Calu3 (cell line): Measurements from ENCODE around the gene PTP4A1. TPM values are rescaled to one million over a fixed set of nuclear protein-coding genes. Genes with fewer than 3 reads are reported as not detected.

Experiments used
- BruUV-seq: library from RNA; stranded (reverse); fragments of 400-500 nt; replicated peaks from 2 replicates; lab custom pipeline; 2021; lab: Mats Ljungman, UMichigan
- CTCF ChIA-PET: fragments of 300-600 bp; sonication (Branson Sonifier 250); formaldehyde crosslinking; loops from one replicate; lab custom pipeline; 2022; ENCODE audit warnings: antibody characterized with exemption; lab: Charles Lee
- DNase-seq: peaks from one replicate; pipeline ENCODE4 v3.0.0; 2022
- H3K27ac Mint-ChIP-seq: one replicate; pipeline ENCODE4 v1.8.0; 2022; ENCODE audit warnings: mixed read lengths; ENCODE audit not compliant: unreplicated experiment
- H3K27me3 Mint-ChIP-seq: one replicate; pipeline ENCODE4 v1.8.0; 2022; ENCODE audit warnings: mixed read lengths; ENCODE audit not compliant: unreplicated experiment
- H3K36me3 Mint-ChIP-seq: one replicate; pipeline ENCODE4 v1.8.0; 2022; ENCODE audit warnings: mild to moderate bottlenecking, moderate library complexity, mixed read lengths; ENCODE audit not compliant: insufficient read depth, unreplicated experiment
- H3K4me1 Mint-ChIP-seq: one replicate; pipeline ENCODE4 v1.8.0; 2022; ENCODE audit warnings: mild to moderate bottlenecking, low read depth, mixed read lengths; ENCODE audit not compliant: unreplicated experiment
- H3K4me3 Mint-ChIP-seq: one replicate; pipeline ENCODE4 v1.8.0; 2022; ENCODE audit warnings: mild to moderate bottlenecking, low read depth, moderate library complexity, mixed read lengths; ENCODE audit not compliant: unreplicated experiment
- H3K9me3 Mint-ChIP-seq: one replicate; pipeline ENCODE4 v1.8.0; 2022; ENCODE audit warnings: low read depth, mixed read lengths; ENCODE audit not compliant: unreplicated experiment
- intact Hi-C: fragments of 100-400 bp; cut with micrococcal nuclease; formaldehyde crosslinking; loops from one replicate; pipeline ENCODE4 v1.10.0; 2022; ENCODE audit not compliant: unreplicated experiment
- total RNA-seq: library from RNA; stranded (reverse); gene quantifications from 2 replicates; pipeline ENCODE4 v1.2.3, GENCODE V29; 2022
- TF ChIP-seq, protein P1 (sequence below): fragments of 200-600 bp; IDR thresholded peaks from one replicate; pipeline ENCODE4 v1.8.0; 2022; ENCODE audit warnings: antibody characterized with exemption; ENCODE audit not compliant: unreplicated experiment

PTP4A1 gene
- total RNA-seq, 1 experiment from 2014 or later = 97.3 TPM

DNA sequence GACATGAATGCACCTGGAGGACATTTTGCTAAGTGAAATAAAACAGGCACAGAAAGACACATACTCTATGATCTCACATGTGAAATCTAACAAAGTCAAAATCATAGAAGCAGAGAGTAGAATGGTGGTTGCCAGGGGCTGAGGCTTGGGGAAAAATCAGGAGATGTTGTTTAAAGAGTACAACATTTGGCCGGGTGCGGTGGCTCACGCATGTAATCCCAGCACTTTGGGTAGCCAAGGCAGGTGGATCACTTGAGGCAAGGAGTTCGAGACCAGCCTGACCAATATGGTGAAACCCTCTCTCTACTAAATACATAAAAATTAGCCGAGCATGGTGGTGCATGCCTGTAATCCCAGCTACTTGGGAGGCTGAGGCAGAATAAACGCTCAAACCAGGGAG lies 26.0 kb upstream of the PTP4A1 start:
- H3K27ac Mint-ChIP-seq = no peak overlapping the region
- H3K36me3 Mint-ChIP-seq = no peaks in the 10 kb centered on the region
- TF ChIP-seq, protein P1, sequence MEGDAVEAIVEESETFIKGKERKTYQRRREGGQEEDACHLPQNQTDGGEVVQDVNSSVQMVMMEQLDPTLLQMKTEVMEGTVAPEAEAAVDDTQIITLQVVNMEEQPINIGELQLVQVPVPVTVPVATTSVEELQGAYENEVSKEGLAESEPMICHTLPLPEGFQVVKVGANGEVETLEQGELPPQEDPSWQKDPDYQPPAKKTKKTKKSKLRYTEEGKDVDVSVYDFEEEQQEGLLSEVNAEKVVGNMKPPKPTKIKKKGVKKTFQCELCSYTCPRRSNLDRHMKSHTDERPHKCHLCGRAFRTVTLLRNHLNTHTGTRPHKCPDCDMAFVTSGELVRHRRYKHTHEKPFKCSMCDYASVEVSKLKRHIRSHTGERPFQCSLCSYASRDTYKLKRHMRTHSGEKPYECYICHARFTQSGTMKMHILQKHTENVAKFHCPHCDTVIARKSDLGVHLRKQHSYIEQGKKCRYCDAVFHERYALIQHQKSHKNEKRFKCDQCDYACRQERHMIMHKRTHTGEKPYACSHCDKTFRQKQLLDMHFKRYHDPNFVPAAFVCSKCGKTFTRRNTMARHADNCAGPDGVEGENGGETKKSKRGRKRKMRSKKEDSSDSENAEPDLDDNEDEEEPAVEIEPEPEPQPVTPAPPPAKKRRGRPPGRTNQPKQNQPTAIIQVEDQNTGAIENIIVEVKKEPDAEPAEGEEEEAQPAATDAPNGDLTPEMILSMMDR = no peak
- DNase-seq = no peak
- H3K4me3 Mint-ChIP-seq = no peak overlapping the region
- no TSS peak for BruUV-seq
- no peaks in the 10 kb centered on the region for H3K9me3 Mint-ChIP-seq
- intact Hi-C loops = no loop called here
- H3K27me3 Mint-ChIP-seq = no peaks in the 10 kb centered on the region
- H3K4me1 Mint-ChIP-seq = no peaks in the 10 kb centered on the region
- CTCF ChIA-PET = no interaction called here

DNA sequence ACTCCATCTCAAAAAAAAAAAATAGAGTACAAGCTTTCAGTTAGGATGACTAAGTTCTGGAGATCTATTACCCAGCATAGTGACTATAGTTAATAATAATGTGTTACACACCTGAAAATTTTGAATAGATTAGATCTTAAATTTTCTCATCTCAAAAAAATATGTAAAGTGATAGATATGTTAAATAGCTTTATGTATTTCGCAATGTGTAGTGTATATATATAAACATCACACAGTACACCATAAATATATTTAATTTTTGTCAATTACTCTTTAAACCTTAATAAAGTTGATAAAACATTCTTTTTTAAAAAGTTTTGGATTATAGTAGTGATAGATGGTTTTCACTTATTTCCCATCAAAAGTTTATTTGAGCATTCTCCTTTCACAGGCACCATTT lies 25.6 kb upstream of the PTP4A1 start:
- Mint-ChIP-seq H3K9me3 (no peaks in the 10 kb centered on the region), H3K36me3 (no peaks in the 10 kb centered on the region), H3K4me1 (no peaks in the 10 kb centered on the region), H3K27me3 (no peaks in the 10 kb centered on the region), H3K4me3 (no peak overlapping the region), H3K27ac (no peak overlapping the region)
- CTCF ChIA-PET = no interaction called here
- BruUV-seq = no TSS peak
- TF ChIP-seq, protein P1 = no peak
- no peak for DNase-seq
- intact Hi-C loops = no loop called here

DNA sequence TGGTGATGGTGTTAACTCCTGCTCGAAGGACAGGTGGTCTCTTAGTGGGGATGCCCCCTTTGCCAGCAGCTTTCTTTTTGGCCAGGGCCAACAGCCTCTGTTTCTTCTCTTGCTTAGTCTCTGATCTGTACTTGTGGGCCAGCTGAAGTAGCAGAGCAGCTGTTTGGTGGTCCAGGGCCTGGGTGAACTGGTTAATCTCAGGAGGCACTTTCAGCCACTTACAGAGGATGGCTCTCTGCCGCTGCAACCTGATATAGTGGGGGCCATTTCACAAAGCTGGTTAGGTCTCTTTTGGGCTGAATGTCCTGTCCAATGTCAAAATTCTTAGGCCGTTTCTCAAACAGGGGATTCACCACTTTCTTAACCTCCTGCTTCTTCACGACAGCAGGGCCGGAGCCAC lies 23.2 kb upstream of the PTP4A1 start:
- Mint-ChIP-seq H3K36me3 (no peaks in the 10 kb centered on the region), H3K4me1 (peaks cover 9% of the 10 kb centered on the region), H3K27ac (no peak overlapping the region), H3K4me3 (no peak overlapping the region), H3K9me3 (no peaks in the 10 kb centered on the region), H3K27me3 (no peaks in the 10 kb centered on the region)
- no TSS peak for BruUV-seq
- DNase-seq = no peak
- CTCF ChIA-PET = no interaction called here
- intact Hi-C loops = no loop called here
- TF ChIP-seq, protein P1 = no peak

DNA sequence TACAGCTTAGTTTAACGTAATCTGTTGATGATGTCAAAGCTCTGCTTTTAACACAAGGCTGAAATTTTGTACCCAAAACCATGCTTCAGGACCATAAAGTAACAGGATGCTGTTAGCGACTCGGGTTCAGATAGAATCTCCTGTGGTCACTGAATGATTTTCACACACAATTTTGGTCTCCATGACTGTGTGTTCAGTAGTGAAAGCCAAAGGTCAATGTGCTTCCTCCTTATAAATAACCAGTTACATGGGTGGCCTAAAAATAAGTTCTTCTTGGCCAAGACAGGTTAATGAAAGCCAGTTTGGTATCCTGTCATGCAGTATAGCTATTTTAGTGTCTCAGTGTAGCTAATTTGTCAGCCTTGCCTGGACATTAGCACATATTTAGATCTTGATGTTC lies 19.1 kb upstream of the PTP4A1 start:
- no peaks in the 10 kb centered on the region for H3K27me3 Mint-ChIP-seq

More for the DNA sequence above, 19.1 kb upstream of the PTP4A1 start:
- Mint-ChIP-seq H3K36me3 (no peaks in the 10 kb centered on the region), H3K9me3 (no peaks in the 10 kb centered on the region), H3K27ac (no peak overlapping the region), H3K4me3 (no peak overlapping the region), H3K4me1 (peaks cover 9% of the 10 kb centered on the region)
- BruUV-seq = no TSS peak
- no peak for DNase-seq
- CTCF ChIA-PET = interaction anchor here (0.9 kb wide), 1 partner anchor 26 kb away, joined by 3 read pairs; no protein-coding TSS in a partner anchor
- TF ChIP-seq, protein P1 = no peak
- intact Hi-C loops = no loop called here
